Breast epithelium (tissue), 4 donors: Measurements from ENCODE around the gene FRMPD1. TPM values are rescaled to one million over a fixed set of nuclear protein-coding genes. Genes with fewer than 3 reads are reported as not detected.
A peak's percentile ranks its signal among the peaks of the same experiment; 100 is the strongest.

Experiments used
- DNase-seq, 2 donors: peaks; one replicate each; pipeline ENCODE4 v3.0.0-alpha.2; 2019; ENCODE audit warnings: low spot score in 2 of 2
- H3K27ac ChIP-seq, 2 donors: fragments of 200-600 bp; sonication (generic) in 1 of 2; one replicate each; pipeline ENCODE4 v1.5.1; 2016 to 2019; ENCODE audit warnings: mild to moderate bottlenecking in 1 of 2
- H3K27me3 ChIP-seq, 2 donors: fragments of 200-600 bp; sonication (generic) in 1 of 2; one replicate each; pipeline versions ENCODE4 v1.5.1 to v1.6.0; 2017 to 2019; ENCODE audit warnings: control low read depth in 1 of 2, mild to moderate bottlenecking in 1 of 2
- H3K36me3 ChIP-seq: fragments of 200-600 bp; one replicate; pipeline ENCODE4 v1.5.1; 2019
- H3K4me1 ChIP-seq, 2 donors: fragments of 200-600 bp; sonication (generic); one replicate each; pipeline ENCODE4 v1.5.1; 2016 to 2019; ENCODE audit warnings: control low read depth in 1 of 2
- H3K4me3 ChIP-seq, 3 donors: fragments of 200-600 bp; sonication (generic); 1 replicate in 2 of 3; 2 replicates in 1 of 3; pipeline ENCODE4 v1.5.1; 2016 to 2019; ENCODE audit warnings: mild to moderate bottlenecking in 3 of 3, moderate library complexity in 2 of 3
- H3K9me3 ChIP-seq, 2 donors: fragments of 200-600 bp; sonication (generic) in 1 of 2; one replicate each; pipeline ENCODE4 v1.5.1; 2016 to 2019; ENCODE audit warnings: control low read depth in 1 of 2
- CTCF ChIP-seq, 3 donors: fragments of 450-650 bp; IDR thresholded peaks; one replicate each; pipeline ENCODE4 v1.5.1; 2016 to 2017; ENCODE audit warnings: antibody characterized with exemption in 3 of 3, mild to moderate bottlenecking in 3 of 3, moderate library complexity in 3 of 3
- POLR2A ChIP-seq: fragments of 450-650 bp; IDR thresholded peaks from one replicate; pipeline ENCODE4 v1.6.1; 2016; ENCODE audit warnings: antibody characterized with exemption, mild to moderate bottlenecking, moderate library complexity
- POLR2AphosphoS5 ChIP-seq, 3 donors: sonication (generic); formaldehyde crosslinking; IDR thresholded peaks; one replicate each; pipeline ENCODE4 v1.6.1; 2017; ENCODE audit warnings: antibody characterized with exemption in 3 of 3
- intact Hi-C: fragments of 100-400 bp; cut with DNase I; formaldehyde crosslinking; loops from one replicate; pipeline ENCODE4 v1.15.1; 2023; ENCODE audit warnings: low total_unique reads
- total RNA-seq, 3 donors: library from RNA; depleted of rRNA; stranded (reverse); fragments of >200 nt; gene quantifications; one replicate each; pipeline ENCODE4 v1.1.0, GENCODE V29; 2016

The FRMPD1 gene
- total RNA-seq, 3 donors from 2014 or later: 0.16 to 1.6 (median 0.59) TPM

GRCh38 chr9:37784291-37784615 lies 133.5 kb downstream of the FRMPD1 start:
- peaks cover 0 to 3% of the 10 kb centered on the region in 2 donors for H3K27me3 ChIP-seq
- H3K27ac ChIP-seq: peak overlapping the region; percentile 78 to 90
- intact Hi-C loops: loop anchor here (5.0 kb wide), 1 partner anchor 502 kb away; no protein-coding TSS in a partner anchor
- no peaks in the 10 kb centered on the region for H3K9me3 ChIP-seq
- DNase-seq: no peak
- peaks cover 0 to 13% of the 10 kb centered on the region in 2 donors for H3K4me1 ChIP-seq
- no peaks in the 10 kb centered on the region for H3K36me3 ChIP-seq
- peak overlapping the region; percentile 78 to 99 (median 98) for H3K4me3 ChIP-seq
- TF ChIP-seq POLR2AphosphoS5 (IDR thresholded peaks at IDR 0.05) (no peak), CTCF (IDR thresholded peaks at IDR 0.05) (no peak), POLR2A (no peak)

- peak; percentile 71 to 84 for DNase-seq
- peak within 1 kb of the TSS; percentile 78 to 90 for H3K27ac ChIP-seq
- H3K4me1 ChIP-seq: peaks cover 0 to 13% of the 10 kb centered on the region in 2 donors
- H3K36me3 ChIP-seq: no peaks in the 10 kb centered on the region
- no peaks in the 10 kb centered on the region for H3K9me3 ChIP-seq
- H3K4me3 ChIP-seq: peak within 1 kb of the TSS; percentile 78 to 99 (median 98)
- intact Hi-C loops: loop anchor here (5.0 kb wide), 1 partner anchor 503 kb away; no protein-coding TSS in a partner anchor
- H3K27me3 ChIP-seq: peaks cover 0 to 3% of the 10 kb centered on the region in 2 donors
- peak; percentile 55 for TF ChIP-seq POLR2A
- peak; percentile 73 to 85 (median 75) for TF ChIP-seq POLR2AphosphoS5 (IDR thresholded peaks at IDR 0.05)
- no peak for TF ChIP-seq CTCF (IDR thresholded peaks at IDR 0.05)
These were observed 134.1 kb downstream of the FRMPD1 start, which contains the start of gene EXOSC3 for GRCh38 chr9:37784616-37785483. TSS of gene EXOSC3 (minus strand) at chr9:37785064. CDS start at chr9:37785044, 20 bp downstream.

- H3K9me3 ChIP-seq: no peaks in the 10 kb centered on the region
- H3K4me1 ChIP-seq: peaks cover 0 to 13% of the 10 kb centered on the region in 2 donors
- intact Hi-C loops: no loop called here
- TF ChIP-seq CTCF (IDR thresholded peaks at IDR 0.05): no peak
- TF ChIP-seq POLR2A: no peak
- TF ChIP-seq POLR2AphosphoS5 (IDR thresholded peaks at IDR 0.05): no peak
- DNase-seq: no peak
- H3K27me3 ChIP-seq: peaks cover 0 to 3% of the 10 kb centered on the region in 2 donors
- H3K4me3 ChIP-seq: no peak overlapping the region
- H3K36me3 ChIP-seq: no peaks in the 10 kb centered on the region
- no peak overlapping the region for H3K27ac ChIP-seq
These were observed 136.3 kb downstream of the FRMPD1 start for GRCh38 chr9:37787059-37787458.

GRCh38 chr9:37788332-37788731 lies 137.6 kb downstream of the FRMPD1 start:
- peaks cover 0 to 12% of the 10 kb centered on the region in 2 donors for H3K4me1 ChIP-seq
- no peak overlapping the region for H3K27ac ChIP-seq
- no peaks in the 10 kb centered on the region for H3K36me3 ChIP-seq
- DNase-seq: no peak
- peaks cover 0 to 3% of the 10 kb centered on the region in 2 donors for H3K27me3 ChIP-seq
- no peak for TF ChIP-seq POLR2A
- TF ChIP-seq CTCF (IDR thresholded peaks at IDR 0.05): no peak
- TF ChIP-seq POLR2AphosphoS5 (IDR thresholded peaks at IDR 0.05): no peak
- no peaks in the 10 kb centered on the region for H3K9me3 ChIP-seq
- no peak overlapping the region for H3K4me3 ChIP-seq
- intact Hi-C loops: no loop called here

- Histone ChIP-seq H3K4me3 (no peak overlapping the region), H3K9me3 (no peaks in the 10 kb centered on the region), H3K27ac (no peak overlapping the region), H3K4me1 (peaks cover 0 to 3% of the 10 kb centered on the region in 2 donors), H3K27me3 (peaks cover 0 to 3% of the 10 kb centered on the region in 2 donors), H3K36me3 (no peaks in the 10 kb centered on the region)
- intact Hi-C loops: no loop called here
- DNase-seq: no peak
- no peak for TF ChIP-seq CTCF (IDR thresholded peaks at IDR 0.05)
- no peak for TF ChIP-seq POLR2A
- TF ChIP-seq POLR2AphosphoS5 (IDR thresholded peaks at IDR 0.05): no peak
These were observed 139.3 kb downstream of the FRMPD1 start for GRCh38 chr9:37790096-37790495.
